ENCODE results near the gene TAS2R41.

The TAS2R41 gene

GRCh38 chr7:143439866-143440265, 37.8 kb upstream of the TAS2R41 start:
- H2AK5ac ChIP-seq (ENCODE audit: low read length), result no peak overlapping the region
- no CpG with 5 or more reads among the region's 2 CpGs for WGBS (ENCODE audit: extremely low coverage, insufficient coverage, insufficient read length)
- H3K4me2 ChIP-seq (ENCODE audit: low read length), result no peak overlapping the region
- no peak overlapping the region for H3K14ac ChIP-seq (ENCODE audit: low read length)
- no peak overlapping the region for H2AFZ ChIP-seq (ENCODE audit: insufficient read depth, low read length, poor library complexity)
- H4K12ac ChIP-seq (ENCODE audit: low read depth, low read length), result no peak overlapping the region
- H2BK12ac ChIP-seq (ENCODE audit: low read length), result no peak overlapping the region
- no peak overlapping the region for H3K18ac ChIP-seq (ENCODE audit: low read length)
- H3K4ac ChIP-seq (ENCODE audit: low read depth, low read length), result no peak overlapping the region
- no peak overlapping the region for H3K23ac ChIP-seq (ENCODE audit: low read length)
- no peaks in the 10 kb centered on the region for H3K9me3 ChIP-seq (ENCODE audit: insufficient read depth, low read depth, low read length)
- H3K36me3 ChIP-seq (ENCODE audit: control insufficient read depth in 1 of 2, insufficient read depth in 2 of 2, low read length in 2 of 2), result no peaks in the 10 kb centered on the region
- no peak overlapping the region for H4K8ac ChIP-seq (ENCODE audit: low read depth, low read length)
- H3K27ac ChIP-seq (ENCODE audit: low read depth, low read length), result no peak overlapping the region
- no peak overlapping the region for H4K91ac ChIP-seq (ENCODE audit: low read depth, low read length)
- no peaks in the 10 kb centered on the region for H3K79me1 ChIP-seq (ENCODE audit: low read length)
- peak; percentile 35 to 49 for DNase-seq
- H2BK5ac ChIP-seq (ENCODE audit: low read depth, low read length, poor library complexity), result no peak overlapping the region
- no peak overlapping the region for H2BK120ac ChIP-seq (ENCODE audit: insufficient read depth, low read length, poor library complexity)
- no peak overlapping the region for H3K4me3 ChIP-seq (ENCODE audit: low read depth, low read length)
- H3K79me2 ChIP-seq (ENCODE audit: control insufficient read depth, insufficient read depth, low read length, poor library complexity), result no peaks in the 10 kb centered on the region
- H3K27me3 ChIP-seq (ENCODE audit: insufficient read depth, low read length), result no peaks in the 10 kb centered on the region
- no peak overlapping the region for H3K9ac ChIP-seq (ENCODE audit: low read length)
- H3K4me1 ChIP-seq (ENCODE audit: control insufficient read depth in 1 of 2, insufficient read depth in 2 of 2, low read length in 2 of 2), result no peaks in the 10 kb centered on the region

GRCh38 chr7:143443153-143443552, 34.5 kb upstream of the TAS2R41 start, which contains the start of gene TAS2R60:
TSS of gene TAS2R60 (plus strand) at chr7:143443453. CDS start at chr7:143443453, 0 bp downstream.
- WGBS (ENCODE audit: extremely low coverage, insufficient coverage, insufficient read length), result no CpG with 5 or more reads among the region's 4 CpGs

GRCh38 chr7:143444063-143444782, 33.5 kb upstream of the TAS2R41 start:
- H3K27ac ChIP-seq (ENCODE audit: low read depth, low read length), result no peak overlapping the region
- H3K4me2 ChIP-seq (ENCODE audit: low read length), result no peak overlapping the region
- no peak overlapping the region for H2BK120ac ChIP-seq (ENCODE audit: insufficient read depth, low read length, poor library complexity)
- H2AK5ac ChIP-seq (ENCODE audit: low read length), result no peak overlapping the region
- H4K12ac ChIP-seq (ENCODE audit: low read depth, low read length), result no peak overlapping the region
- no peak overlapping the region for H2BK5ac ChIP-seq (ENCODE audit: low read depth, low read length, poor library complexity)
- no peaks in the 10 kb centered on the region for H3K36me3 ChIP-seq (ENCODE audit: control insufficient read depth in 1 of 2, insufficient read depth in 2 of 2, low read length in 2 of 2)
- no peaks in the 10 kb centered on the region for H3K27me3 ChIP-seq (ENCODE audit: insufficient read depth, low read length)
- H3K18ac ChIP-seq (ENCODE audit: low read length), result no peak overlapping the region
- H3K9ac ChIP-seq (ENCODE audit: low read length), result no peak overlapping the region
- no peak overlapping the region for H3K23ac ChIP-seq (ENCODE audit: low read length)
- H3K4me3 ChIP-seq (ENCODE audit: low read depth, low read length), result no peak overlapping the region
- H3K4ac ChIP-seq (ENCODE audit: low read depth, low read length), result no peak overlapping the region
- no peaks in the 10 kb centered on the region for H3K79me2 ChIP-seq (ENCODE audit: control insufficient read depth, insufficient read depth, low read length, poor library complexity)
- H3K14ac ChIP-seq (ENCODE audit: low read length), result no peak overlapping the region
- H3K79me1 ChIP-seq (ENCODE audit: low read length), result no peaks in the 10 kb centered on the region
- H2AFZ ChIP-seq (ENCODE audit: insufficient read depth, low read length, poor library complexity), result no peak overlapping the region
- no CpG with 5 or more reads among the region's 6 CpGs for WGBS (ENCODE audit: extremely low coverage, insufficient coverage, insufficient read length)
- no peaks in the 10 kb centered on the region for H3K9me3 ChIP-seq (ENCODE audit: insufficient read depth, low read depth, low read length)
- no peak overlapping the region for H4K8ac ChIP-seq (ENCODE audit: low read depth, low read length)
- no peak for DNase-seq
- no peak overlapping the region for H4K91ac ChIP-seq (ENCODE audit: low read depth, low read length)
- no peaks in the 10 kb centered on the region for H3K4me1 ChIP-seq (ENCODE audit: control insufficient read depth in 1 of 2, insufficient read depth in 2 of 2, low read length in 2 of 2)
- H2BK12ac ChIP-seq (ENCODE audit: low read length), result no peak overlapping the region

More at GRCh38 chr7:143443153-143443552, 34.5 kb upstream of the TAS2R41 start, which contains the start of gene TAS2R60:
- Histone ChIP-seq H2BK12ac (ENCODE audit: low read length) (no peak within 1 kb of the TSS), H3K4me1 (ENCODE audit: control insufficient read depth in 1 of 2, insufficient read depth in 2 of 2, low read length in 2 of 2) (no peaks in the 10 kb centered on the region), H3K4me3 (ENCODE audit: low read depth, low read length) (no peak within 1 kb of the TSS), H3K9ac (ENCODE audit: low read length) (no peak within 1 kb of the TSS), H4K91ac (ENCODE audit: low read depth, low read length) (no peak within 1 kb of the TSS), H3K27ac (ENCODE audit: low read depth, low read length) (no peak within 1 kb of the TSS), H2AFZ (ENCODE audit: insufficient read depth, low read length, poor library complexity) (no peak within 1 kb of the TSS), H3K23ac (ENCODE audit: low read length) (no peak within 1 kb of the TSS), H3K9me3 (ENCODE audit: insufficient read depth, low read depth, low read length) (no peaks in the 10 kb centered on the region), H3K36me3 (ENCODE audit: control insufficient read depth in 1 of 2, insufficient read depth in 2 of 2, low read length in 2 of 2) (no peaks in the 10 kb centered on the region), H3K14ac (ENCODE audit: low read length) (no peak within 1 kb of the TSS), H4K8ac (ENCODE audit: low read depth, low read length) (no peak within 1 kb of the TSS), H2BK5ac (ENCODE audit: low read depth, low read length, poor library complexity) (no peak within 1 kb of the TSS), H3K4ac (ENCODE audit: low read depth, low read length) (no peak within 1 kb of the TSS), H3K27me3 (ENCODE audit: insufficient read depth, low read length) (no peaks in the 10 kb centered on the region), H2AK5ac (ENCODE audit: low read length) (no peak within 1 kb of the TSS), H3K79me2 (ENCODE audit: control insufficient read depth, insufficient read depth, low read length, poor library complexity) (no peaks in the 10 kb centered on the region), H3K79me1 (ENCODE audit: low read length) (no peaks in the 10 kb centered on the region), H3K4me2 (ENCODE audit: low read length) (no peak within 1 kb of the TSS), H2BK120ac (ENCODE audit: insufficient read depth, low read length, poor library complexity) (no peak within 1 kb of the TSS), H3K18ac (ENCODE audit: low read length) (no peak within 1 kb of the TSS), H4K12ac (ENCODE audit: low read depth, low read length) (no peak within 1 kb of the TSS)
- no peak for DNase-seq

- Histone ChIP-seq H3K9me3 (ENCODE audit: insufficient read depth, low read depth, low read length) (no peaks in the 10 kb centered on the region), H3K4me3 (ENCODE audit: low read depth, low read length) (no peak overlapping the region), H3K4me1 (ENCODE audit: control insufficient read depth in 1 of 2, insufficient read depth in 2 of 2, low read length in 2 of 2) (no peaks in the 10 kb centered on the region), H3K23ac (ENCODE audit: low read length) (no peak overlapping the region), H4K91ac (ENCODE audit: low read depth, low read length) (no peak overlapping the region), H3K18ac (ENCODE audit: low read length) (no peak overlapping the region), H2BK12ac (ENCODE audit: low read length) (no peak overlapping the region), H3K27ac (ENCODE audit: low read depth, low read length) (no peak overlapping the region), H3K9ac (ENCODE audit: low read length) (no peak overlapping the region), H2BK5ac (ENCODE audit: low read depth, low read length, poor library complexity) (no peak overlapping the region), H3K14ac (ENCODE audit: low read length) (no peak overlapping the region), H2AK5ac (ENCODE audit: low read length) (no peak overlapping the region), H3K79me2 (ENCODE audit: control insufficient read depth, insufficient read depth, low read length, poor library complexity) (no peaks in the 10 kb centered on the region), H4K12ac (ENCODE audit: low read depth, low read length) (no peak overlapping the region), H3K4ac (ENCODE audit: low read depth, low read length) (no peak overlapping the region), H2AFZ (ENCODE audit: insufficient read depth, low read length, poor library complexity) (no peak overlapping the region), H3K36me3 (ENCODE audit: control insufficient read depth in 1 of 2, insufficient read depth in 2 of 2, low read length in 2 of 2) (no peaks in the 10 kb centered on the region), H2BK120ac (ENCODE audit: insufficient read depth, low read length, poor library complexity) (no peak overlapping the region), H3K27me3 (ENCODE audit: insufficient read depth, low read length) (no peaks in the 10 kb centered on the region), H4K8ac (ENCODE audit: low read depth, low read length) (no peak overlapping the region), H3K4me2 (ENCODE audit: low read length) (no peak overlapping the region), H3K79me1 (ENCODE audit: low read length) (no peaks in the 10 kb centered on the region)
- no CpG with 5 or more reads among the region's 1 CpG for WGBS (ENCODE audit: extremely low coverage, insufficient coverage, insufficient read length)
- DNase-seq, result no peak
Observed at GRCh38 chr7:143444785-143445184, 32.9 kb upstream of the TAS2R41 start.

All from trophoblast cell (in vitro differentiated cells and primary cell).